Hepatocyte (in vitro differentiated cells): ENCODE data around the gene ZNF354C.

Experiments used
- EZH2 ChIP-seq: fragments of 200-600 bp; sonication (generic); IDR thresholded peaks from 2 replicates; pipeline ENCODE4 v1.6.1; 2016; ENCODE audit warnings: antibody characterized with exemption, mild to moderate bottlenecking, borderline replicate concordance
- TF ChIP-seq, protein P1 (sequence below): fragments of 200-600 bp; sonication (generic); IDR thresholded peaks from 2 replicates; pipeline ENCODE4 v1.5.1; 2016; ENCODE audit warnings: antibody characterized with exemption, mild to moderate bottlenecking; ENCODE audit not compliant: poor library complexity

DNA sequence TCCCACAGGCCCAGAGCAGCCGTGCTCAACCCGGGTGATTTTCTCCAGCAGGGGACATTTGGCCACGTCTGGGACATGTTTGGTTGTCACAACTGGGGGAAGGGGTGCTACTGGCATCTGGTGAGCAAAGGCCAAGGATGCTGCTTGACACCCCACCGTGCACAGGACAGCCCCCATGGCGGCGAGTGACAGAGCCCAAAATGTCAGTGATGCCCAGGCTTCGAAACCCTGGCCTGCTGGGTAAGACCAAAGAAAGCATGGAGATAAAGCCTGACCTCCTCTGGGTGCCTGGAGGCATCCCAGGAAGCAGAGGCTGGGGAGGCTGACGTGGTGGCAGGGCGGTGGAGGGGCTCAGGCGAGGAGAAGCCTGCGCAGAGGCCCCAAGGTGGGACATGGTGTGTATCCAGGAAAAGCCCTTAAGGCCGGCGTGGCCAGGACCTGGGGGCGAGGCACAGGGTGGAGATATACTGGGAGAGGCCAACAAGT lies 66.4 kb downstream of the ZNF354C start:
- TF ChIP-seq, protein P1, sequence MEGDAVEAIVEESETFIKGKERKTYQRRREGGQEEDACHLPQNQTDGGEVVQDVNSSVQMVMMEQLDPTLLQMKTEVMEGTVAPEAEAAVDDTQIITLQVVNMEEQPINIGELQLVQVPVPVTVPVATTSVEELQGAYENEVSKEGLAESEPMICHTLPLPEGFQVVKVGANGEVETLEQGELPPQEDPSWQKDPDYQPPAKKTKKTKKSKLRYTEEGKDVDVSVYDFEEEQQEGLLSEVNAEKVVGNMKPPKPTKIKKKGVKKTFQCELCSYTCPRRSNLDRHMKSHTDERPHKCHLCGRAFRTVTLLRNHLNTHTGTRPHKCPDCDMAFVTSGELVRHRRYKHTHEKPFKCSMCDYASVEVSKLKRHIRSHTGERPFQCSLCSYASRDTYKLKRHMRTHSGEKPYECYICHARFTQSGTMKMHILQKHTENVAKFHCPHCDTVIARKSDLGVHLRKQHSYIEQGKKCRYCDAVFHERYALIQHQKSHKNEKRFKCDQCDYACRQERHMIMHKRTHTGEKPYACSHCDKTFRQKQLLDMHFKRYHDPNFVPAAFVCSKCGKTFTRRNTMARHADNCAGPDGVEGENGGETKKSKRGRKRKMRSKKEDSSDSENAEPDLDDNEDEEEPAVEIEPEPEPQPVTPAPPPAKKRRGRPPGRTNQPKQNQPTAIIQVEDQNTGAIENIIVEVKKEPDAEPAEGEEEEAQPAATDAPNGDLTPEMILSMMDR = no peak
- TF ChIP-seq EZH2 = no peak
